Measurements from ENCODE around the gene SUCLG1. TPM values are rescaled to one million over a fixed set of nuclear protein-coding genes. Genes with fewer than 3 reads are reported as not detected.

Gene SUCLG1
- total RNA-seq, 4 donors from 2014 or later, result 61.1 to 96.8 (median 92.6) TPM

DNA sequence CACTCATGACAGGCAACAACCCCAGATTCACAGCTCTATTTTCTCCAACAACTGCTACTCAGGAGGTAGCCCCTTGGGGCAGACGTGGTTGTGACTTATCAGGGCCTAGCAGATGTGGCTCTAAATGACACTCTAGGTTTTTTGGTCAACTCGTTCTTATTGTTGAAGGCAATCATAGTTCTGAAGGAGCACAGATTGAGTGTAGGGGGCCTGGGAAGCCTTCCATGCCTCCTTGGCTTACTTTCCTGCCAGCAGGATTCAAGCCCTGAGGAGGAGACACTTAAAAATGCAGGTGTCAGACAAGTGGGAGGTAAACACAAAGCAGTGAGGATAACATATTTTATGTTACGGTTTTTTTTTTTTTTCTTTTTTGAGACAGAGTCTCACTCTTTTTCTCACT is 23.5 kb upstream of the SUCLG1 start:
- H3K4me1 ChIP-seq, result no peaks in the 10 kb centered on the region
- no peaks in the 10 kb centered on the region for H3K36me3 ChIP-seq
- intact Hi-C loops (cut with DNase I), result no loop called here
- no peak for TF ChIP-seq EP300 (IDR thresholded peaks at IDR 0.05)
- TF ChIP-seq POLR2AphosphoS5 (IDR thresholded peaks at IDR 0.05), result no peak
- TF ChIP-seq, protein P1, sequence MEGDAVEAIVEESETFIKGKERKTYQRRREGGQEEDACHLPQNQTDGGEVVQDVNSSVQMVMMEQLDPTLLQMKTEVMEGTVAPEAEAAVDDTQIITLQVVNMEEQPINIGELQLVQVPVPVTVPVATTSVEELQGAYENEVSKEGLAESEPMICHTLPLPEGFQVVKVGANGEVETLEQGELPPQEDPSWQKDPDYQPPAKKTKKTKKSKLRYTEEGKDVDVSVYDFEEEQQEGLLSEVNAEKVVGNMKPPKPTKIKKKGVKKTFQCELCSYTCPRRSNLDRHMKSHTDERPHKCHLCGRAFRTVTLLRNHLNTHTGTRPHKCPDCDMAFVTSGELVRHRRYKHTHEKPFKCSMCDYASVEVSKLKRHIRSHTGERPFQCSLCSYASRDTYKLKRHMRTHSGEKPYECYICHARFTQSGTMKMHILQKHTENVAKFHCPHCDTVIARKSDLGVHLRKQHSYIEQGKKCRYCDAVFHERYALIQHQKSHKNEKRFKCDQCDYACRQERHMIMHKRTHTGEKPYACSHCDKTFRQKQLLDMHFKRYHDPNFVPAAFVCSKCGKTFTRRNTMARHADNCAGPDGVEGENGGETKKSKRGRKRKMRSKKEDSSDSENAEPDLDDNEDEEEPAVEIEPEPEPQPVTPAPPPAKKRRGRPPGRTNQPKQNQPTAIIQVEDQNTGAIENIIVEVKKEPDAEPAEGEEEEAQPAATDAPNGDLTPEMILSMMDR (IDR thresholded peaks at IDR 0.05), result no peak
- no peak for TF ChIP-seq POLR2A (IDR thresholded peaks at IDR 0.05; ENCODE audit: low read depth)
- peaks cover 0 to 3% (median 0%) of the 10 kb centered on the region in 4 donors for H3K9me3 ChIP-seq
- no peak overlapping the region for H3K27ac ChIP-seq (replicated peaks in 1 of 4)
- no peaks in the 10 kb centered on the region for H3K27me3 ChIP-seq
- WGBS, result 58% methylated on average over 3 of the region's 3 CpGs
- no peak for DNase-seq (ENCODE audit: extremely low spot score)
- H3K4me3 ChIP-seq, result no peak overlapping the region

DNA sequence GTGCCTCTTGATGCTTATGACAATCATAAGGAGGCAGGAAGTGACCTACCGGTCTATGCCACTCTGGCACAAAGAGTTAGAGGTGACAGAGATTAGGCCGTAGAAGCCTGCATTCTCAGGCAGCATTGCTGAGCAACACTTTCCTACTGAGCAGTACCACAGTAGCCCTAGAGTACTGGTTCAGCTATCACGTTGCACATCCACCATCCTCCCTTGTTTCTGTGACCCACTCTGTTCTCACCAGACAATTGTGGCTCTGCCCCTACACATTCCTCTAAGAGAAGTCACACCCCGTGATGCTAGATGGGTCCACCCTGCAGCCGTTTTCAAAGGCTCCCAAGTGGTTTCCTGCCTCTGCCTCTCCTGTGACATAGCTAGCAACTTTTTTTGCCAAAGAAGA is 22.6 kb upstream of the SUCLG1 start:
- DNase-seq (ENCODE audit: extremely low spot score), result no peak
- TF ChIP-seq EP300 (IDR thresholded peaks at IDR 0.05), result no peak
- TF ChIP-seq, protein P1 (IDR thresholded peaks at IDR 0.05), result no peak
- no peak for TF ChIP-seq POLR2A (IDR thresholded peaks at IDR 0.05; ENCODE audit: low read depth)
- no peak for TF ChIP-seq POLR2AphosphoS5 (IDR thresholded peaks at IDR 0.05)
- no peak overlapping the region for H3K4me3 ChIP-seq
- 63% methylated on average over 5 of the region's 5 CpGs for WGBS
- no peak overlapping the region for H3K27ac ChIP-seq (replicated peaks in 1 of 4)
- intact Hi-C loops (cut with DNase I), result no loop called here
- H3K4me1 ChIP-seq, result no peaks in the 10 kb centered on the region
- no peaks in the 10 kb centered on the region for H3K27me3 ChIP-seq
- H3K9me3 ChIP-seq, result peaks cover 0 to 12% (median 5%) of the 10 kb centered on the region in 4 donors
- H3K36me3 ChIP-seq, result no peaks in the 10 kb centered on the region

DNA sequence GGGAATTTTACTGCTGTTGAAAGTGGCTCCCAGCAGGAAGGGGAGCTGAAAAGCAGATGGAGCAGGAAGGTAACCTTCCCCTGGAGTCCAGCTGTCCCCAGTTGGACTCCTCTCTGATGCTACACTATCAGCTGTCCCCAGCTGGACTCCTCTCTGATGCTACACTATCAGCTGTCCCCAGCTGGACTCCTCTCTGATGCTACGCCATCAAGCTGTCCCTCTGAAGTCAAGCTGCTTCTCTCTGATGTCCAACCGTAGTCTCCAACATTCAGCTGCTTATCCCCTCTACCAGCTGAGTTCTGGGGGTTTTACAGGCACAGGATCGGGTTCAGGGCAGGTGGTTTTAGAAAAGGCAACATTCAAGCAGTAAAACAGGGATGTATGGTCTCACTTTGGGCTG is 19.8 kb upstream of the SUCLG1 start:
- Histone ChIP-seq H3K27me3 (no peaks in the 10 kb centered on the region), H3K9me3 (peaks cover 0 to 20% (median 8%) of the 10 kb centered on the region in 4 donors), H3K36me3 (no peaks in the 10 kb centered on the region), H3K4me3 (no peak overlapping the region), H3K4me1 (no peaks in the 10 kb centered on the region), H3K27ac (replicated peaks in 1 of 4) (no peak overlapping the region)
- intact Hi-C loops (cut with DNase I), result no loop called here
- WGBS, result 85% methylated on average over 3 of the region's 3 CpGs
- no peak for DNase-seq (ENCODE audit: extremely low spot score)
- TF ChIP-seq POLR2AphosphoS5 (IDR thresholded peaks at IDR 0.05), result no peak
- TF ChIP-seq, protein P1 (IDR thresholded peaks at IDR 0.05), result no peak
- TF ChIP-seq EP300 (IDR thresholded peaks at IDR 0.05), result no peak
- no peak for TF ChIP-seq POLR2A (IDR thresholded peaks at IDR 0.05; ENCODE audit: low read depth)

DNA sequence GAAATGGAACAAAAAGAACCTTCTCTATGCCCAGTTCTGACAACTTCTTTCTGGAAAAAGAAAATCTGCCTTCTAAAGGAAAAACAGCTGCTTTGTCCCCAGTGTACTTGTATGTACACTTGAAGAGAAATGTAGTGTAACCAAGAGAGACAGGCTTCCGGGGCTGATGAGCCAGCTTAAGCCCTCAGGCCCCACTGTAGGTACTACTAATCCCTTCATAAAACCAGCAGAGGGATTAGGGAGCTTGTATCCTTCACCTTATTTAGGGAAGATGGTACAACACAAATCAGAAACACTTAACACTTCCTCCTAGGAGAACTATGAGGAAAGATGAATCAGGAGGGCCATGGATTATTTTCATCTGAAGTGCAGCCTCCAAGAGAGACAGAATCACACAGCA is 18.8 kb upstream of the SUCLG1 start:
- no peaks in the 10 kb centered on the region for H3K36me3 ChIP-seq
- H3K4me3 ChIP-seq, result no peak overlapping the region
- H3K9me3 ChIP-seq, result peaks cover 0 to 20% (median 8%) of the 10 kb centered on the region in 4 donors
- intact Hi-C loops (cut with DNase I), result no loop called here
- H3K27me3 ChIP-seq, result no peaks in the 10 kb centered on the region
- TF ChIP-seq EP300 (IDR thresholded peaks at IDR 0.05), result no peak
- TF ChIP-seq, protein P1 (IDR thresholded peaks at IDR 0.05), result no peak
- TF ChIP-seq POLR2AphosphoS5 (IDR thresholded peaks at IDR 0.05), result no peak
- TF ChIP-seq POLR2A (IDR thresholded peaks at IDR 0.05; ENCODE audit: low read depth), result no peak
- WGBS, result 92% methylated on average over 1 of the region's 1 CpG
- no peak for DNase-seq (ENCODE audit: extremely low spot score)
- no peaks in the 10 kb centered on the region for H3K4me1 ChIP-seq
- H3K27ac ChIP-seq (replicated peaks in 1 of 4), result no peak overlapping the region

DNA sequence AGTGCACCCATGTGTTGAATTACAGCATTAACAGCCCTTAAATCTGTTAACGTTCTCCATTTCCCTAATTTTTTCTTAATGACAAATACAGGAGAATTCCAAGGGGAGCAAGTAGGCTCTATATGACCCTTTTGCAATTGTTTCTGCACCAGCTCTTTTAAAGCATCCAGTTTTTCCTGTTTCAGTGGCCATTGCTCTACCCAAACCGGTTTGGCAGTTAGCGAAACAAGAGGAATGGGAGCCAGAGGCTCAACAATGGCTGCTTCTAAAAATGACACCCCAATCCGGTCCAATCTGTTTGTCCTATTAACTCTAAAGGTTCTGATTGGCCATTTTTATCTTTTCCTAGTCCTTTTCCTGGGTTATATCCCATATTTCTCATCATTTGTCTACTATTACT is 15.1 kb upstream of the SUCLG1 start:
- H3K27ac ChIP-seq (replicated peaks in 1 of 4), result no peak overlapping the region
- no peaks in the 10 kb centered on the region for H3K36me3 ChIP-seq
- H3K9me3 ChIP-seq, result peaks cover 0 to 30% (median 8%) of the 10 kb centered on the region in 4 donors
- no peaks in the 10 kb centered on the region for H3K4me1 ChIP-seq
- TF ChIP-seq, protein P1 (IDR thresholded peaks at IDR 0.05), result no peak
- TF ChIP-seq EP300 (IDR thresholded peaks at IDR 0.05) (no peak), POLR2AphosphoS5 (IDR thresholded peaks at IDR 0.05) (no peak), POLR2A (IDR thresholded peaks at IDR 0.05; ENCODE audit: low read depth) (no peak)
- no peaks in the 10 kb centered on the region for H3K27me3 ChIP-seq
- no peak for DNase-seq (ENCODE audit: extremely low spot score)
- WGBS, result 79% methylated on average over 4 of the region's 4 CpGs
- intact Hi-C loops (cut with DNase I), result no loop called here
- H3K4me3 ChIP-seq, result no peak overlapping the region

Data from esophagus muscularis mucosa (tissue), 4 donors.